H1 (cell line): ENCODE measurements around the gene ADAMTS6. TPM values are rescaled to one million over a fixed set of nuclear protein-coding genes. Genes with fewer than 3 reads are reported as not detected.

Experiments
- TAF7 ChIP-seq: optimal IDR thresholded peaks from 2 replicates; pipeline ENCODE3; 2011; ENCODE audit warnings: low read depth, mild to moderate bottlenecking, inconsistent platforms, low read length, moderate library complexity, borderline replicate concordance
- polyA plus RNA-seq, 7 experiments: library from polyadenylated mRNA; depleted of rRNA in 3 of 7; stranded (reverse) in 5 of 7; unstranded in 2 of 7; fragments of >200 nt in 5 of 7; fragments of 200-250 nt in 2 of 7; gene quantifications; 1 replicate in 5 of 7; 2 replicates in 1 of 7; 4 replicates in 1 of 7; pipeline versions ENCODE4 v1.2.1 to v1.2.3, GENCODE V29; 2011 to 2013; ENCODE audit warnings: missing spikeins in 2 of 7, mixed read lengths in 2 of 7
- total RNA-seq: library from RNA; stranded (reverse); fragmentation: NEBNext Ultra II Directional; extraction: Animal tissue kit (Norgen Biotek cat#: 25700); gene quantifications from 2 replicates; pipeline ENCODE4 v1.2.1, GENCODE V29; 2021

Gene ADAMTS6
- total and polyA plus RNA-seq, 2 of the 8 experiments (the other 6 are each of a cell fraction or from before 2014, with no cell fraction given), result 0.74 to 2.4 TPM

- no peak for TF ChIP-seq TAF7
- TF ChIP-seq, all 59 proteins: peak for 0
Measured at GRCh38 chr5:65113771-65114170, 367.9 kb downstream of the ADAMTS6 start (continued).
